HEK293 (cell line): ENCODE results near the gene EFCAB5.

Experiments
- CTCF ChIA-PET: fragments of 350-600 bp; formaldehyde crosslinking; extraction: SDS; loops from one replicate; lab custom pipeline; 2021; ENCODE audit warnings: antibody characterized with exemption; lab: Yijun Ruan, JAX
- POLR2A ChIA-PET: fragments of 300-600 bp; formaldehyde crosslinking; extraction: SDS; loops from one replicate; lab custom pipeline; 2020; ENCODE audit warnings: antibody characterized with exemption, inconsistent platforms; lab: Yijun Ruan, JAX
- H3K27ac ChIP-seq: fragments of 200-500 bp; sonication (Bioruptor generic); 2 replicates; pipeline ENCODE4 v1.5.1; 2014; ENCODE audit warnings: low read depth, low read length, control low read depth, inconsistent platforms; ENCODE audit errors: extremely low read depth
- H3K36me3 ChIP-seq, 2 experiments: fragments of 200-500 bp in 1 of 2; sonication (Bioruptor generic) in 1 of 2; 1 replicate in 1 of 2; 2 replicates in 1 of 2; pipeline ENCODE4 v1.5.1; 2014 to 2017; ENCODE audit warnings: inconsistent platforms in 2 of 2, low read length in 2 of 2; ENCODE audit not compliant: control insufficient read depth in 2 of 2, insufficient read depth in 1 of 2
- H3K4me1 ChIP-seq: fragments of 200-500 bp; sonication (Bioruptor generic); 2 replicates; pipeline ENCODE4 v1.5.1; 2014; ENCODE audit warnings: mild to moderate bottlenecking, low read length, inconsistent platforms; ENCODE audit not compliant: control insufficient read depth, insufficient read depth
- H3K4me3 ChIP-seq: 2 replicates; pipeline ENCODE4 v1.5.1; 2011; ENCODE audit warnings: low read depth, mild to moderate bottlenecking, control low read depth, low read length, moderate library complexity
- H3K9me3 ChIP-seq: fragments of 200-500 bp; sonication (Bioruptor generic); 2 replicates; pipeline ENCODE4 v1.5.1; 2014; ENCODE audit warnings: low read depth, low read length, inconsistent platforms; ENCODE audit not compliant: control insufficient read depth, insufficient read depth
- CTCF ChIP-seq: fragments of 450-650 bp; formaldehyde crosslinking; IDR thresholded peaks from 2 replicates; pipeline ENCODE4 v1.5.1; 2016; ENCODE audit warnings: missing biosample characterization, missing genetic modification characterization
- EGR2 ChIP-seq: fragments of 450-650 bp; formaldehyde crosslinking; IDR thresholded peaks from 2 replicates; pipeline ENCODE4 v1.5.1; 2016; ENCODE audit warnings: low read depth, missing biosample characterization, missing genetic modification characterization
- HOXD13 ChIP-seq: sonication (generic); formaldehyde crosslinking; IDR thresholded peaks from 2 replicates; pipeline ENCODE4 v1.8.0; 2022; ENCODE audit warnings: missing genetic modification reagents, borderline replicate concordance
- MYNN ChIP-seq: fragments of 450-650 bp; formaldehyde crosslinking; IDR thresholded peaks from 2 replicates; pipeline ENCODE4 v1.5.1; 2016; ENCODE audit warnings: missing biosample characterization, missing genetic modification characterization, borderline replicate concordance
- MZF1 ChIP-seq: fragments of 450-650 bp; formaldehyde crosslinking; IDR thresholded peaks from 2 replicates; pipeline ENCODE4 v1.5.1; 2017; ENCODE audit warnings: missing biosample characterization, missing genetic modification characterization, borderline replicate concordance
- REPIN1 ChIP-seq: fragments of 450-650 bp; formaldehyde crosslinking; IDR thresholded peaks from 2 replicates; pipeline ENCODE4 v1.5.1; 2017; ENCODE audit warnings: missing biosample characterization, missing genetic modification characterization, low read depth
- SETDB1 ChIP-seq: IDR thresholded peaks from one replicate; pipeline ENCODE4 v1.6.1; 2017; ENCODE audit warnings: mild to moderate bottlenecking, low read length, moderate library complexity, mixed read lengths; ENCODE audit not compliant: insufficient read length
- TRIM28 ChIP-seq: IDR thresholded peaks from 2 replicates; pipeline ENCODE4 v1.6.1; 2011; ENCODE audit warnings: low read length, control low read depth, borderline replicate concordance
- ZBTB49 ChIP-seq: fragments of 450-650 bp; formaldehyde crosslinking; IDR thresholded peaks from 2 replicates; pipeline ENCODE4 v1.5.1; 2016; ENCODE audit warnings: missing biosample characterization, missing genetic modification characterization, low read depth
- ZBTB8A ChIP-seq: fragments of 450-650 bp; formaldehyde crosslinking; IDR thresholded peaks from 2 replicates; pipeline ENCODE4 v1.5.1; 2016; ENCODE audit warnings: missing biosample characterization, missing genetic modification characterization
- ZNF146 ChIP-seq: fragments of 450-650 bp; formaldehyde crosslinking; IDR thresholded peaks from 2 replicates; pipeline ENCODE4 v1.5.1; 2016; ENCODE audit warnings: missing biosample characterization, missing genetic modification characterization
- ZNF175 ChIP-seq: fragments of 450-650 bp; formaldehyde crosslinking; IDR thresholded peaks from 2 replicates; pipeline ENCODE4 v1.5.1; 2016; ENCODE audit warnings: missing biosample characterization, missing genetic modification characterization
- ZNF214 ChIP-seq: fragments of 450-650 bp; formaldehyde crosslinking; IDR thresholded peaks from 2 replicates; pipeline ENCODE4 v1.5.1; 2017; ENCODE audit warnings: missing biosample characterization, mild to moderate bottlenecking, missing genetic modification characterization, borderline replicate concordance
- ZNF221 ChIP-seq: fragments of 450-650 bp; formaldehyde crosslinking; IDR thresholded peaks from 2 replicates; pipeline ENCODE4 v1.5.1; 2017; ENCODE audit warnings: missing biosample characterization, missing genetic modification characterization, borderline replicate concordance
- ZNF350 ChIP-seq: fragments of 450-650 bp; formaldehyde crosslinking; IDR thresholded peaks from 2 replicates; pipeline ENCODE4 v1.5.0; 2017; ENCODE audit warnings: missing biosample characterization, mild to moderate bottlenecking, missing genetic modification characterization
- ZNF416 ChIP-seq: fragments of 450-650 bp; formaldehyde crosslinking; IDR thresholded peaks from 2 replicates; pipeline ENCODE4 v1.5.1; 2016; ENCODE audit warnings: missing biosample characterization, missing genetic modification characterization
- ZNF561 ChIP-seq: fragments of 450-650 bp; IDR thresholded peaks from 2 replicates; pipeline ENCODE4 v1.5.1; 2018; ENCODE audit warnings: missing biosample characterization, missing genetic modification characterization, borderline replicate concordance
- ZNF600 ChIP-seq: fragments of 450-650 bp; formaldehyde crosslinking; IDR thresholded peaks from 2 replicates; pipeline ENCODE4 v1.5.1; 2016; ENCODE audit warnings: missing biosample characterization, missing genetic modification characterization
- ZNF768 ChIP-seq: fragments of 450-650 bp; formaldehyde crosslinking; IDR thresholded peaks from 2 replicates; pipeline ENCODE4 v1.5.1; 2018; ENCODE audit warnings: missing biosample characterization, mild to moderate bottlenecking, missing genetic modification characterization
- ZSCAN23 ChIP-seq: fragments of 450-650 bp; formaldehyde crosslinking; IDR thresholded peaks from 2 replicates; pipeline ENCODE4 v1.5.1; 2016; ENCODE audit warnings: missing biosample characterization, missing genetic modification characterization
- ZSCAN30 ChIP-seq: fragments of 450-650 bp; IDR thresholded peaks from 2 replicates; pipeline ENCODE4 v1.5.1; 2018; ENCODE audit warnings: missing biosample characterization, mild to moderate bottlenecking, missing genetic modification characterization, moderate library complexity
- TF ChIP-seq, protein P1 (sequence below): fragments of 450-650 bp; formaldehyde crosslinking; IDR thresholded peaks from 2 replicates; pipeline ENCODE4 v1.5.1; 2016; ENCODE audit warnings: missing biosample characterization, missing genetic modification characterization, borderline replicate concordance
- TF ChIP-seq, protein P2 (sequence below): fragments of 450-650 bp; formaldehyde crosslinking; IDR thresholded peaks from 2 replicates; pipeline ENCODE4 v1.5.1; 2016; ENCODE audit warnings: missing biosample characterization, missing genetic modification characterization

The EFCAB5 gene

GRCh38 chr17:30064738-30065137 lies 123.3 kb downstream of the EFCAB5 start:
- H3K36me3 ChIP-seq = no peaks in the 10 kb centered on the region
- TF ChIP-seq, protein P1, sequence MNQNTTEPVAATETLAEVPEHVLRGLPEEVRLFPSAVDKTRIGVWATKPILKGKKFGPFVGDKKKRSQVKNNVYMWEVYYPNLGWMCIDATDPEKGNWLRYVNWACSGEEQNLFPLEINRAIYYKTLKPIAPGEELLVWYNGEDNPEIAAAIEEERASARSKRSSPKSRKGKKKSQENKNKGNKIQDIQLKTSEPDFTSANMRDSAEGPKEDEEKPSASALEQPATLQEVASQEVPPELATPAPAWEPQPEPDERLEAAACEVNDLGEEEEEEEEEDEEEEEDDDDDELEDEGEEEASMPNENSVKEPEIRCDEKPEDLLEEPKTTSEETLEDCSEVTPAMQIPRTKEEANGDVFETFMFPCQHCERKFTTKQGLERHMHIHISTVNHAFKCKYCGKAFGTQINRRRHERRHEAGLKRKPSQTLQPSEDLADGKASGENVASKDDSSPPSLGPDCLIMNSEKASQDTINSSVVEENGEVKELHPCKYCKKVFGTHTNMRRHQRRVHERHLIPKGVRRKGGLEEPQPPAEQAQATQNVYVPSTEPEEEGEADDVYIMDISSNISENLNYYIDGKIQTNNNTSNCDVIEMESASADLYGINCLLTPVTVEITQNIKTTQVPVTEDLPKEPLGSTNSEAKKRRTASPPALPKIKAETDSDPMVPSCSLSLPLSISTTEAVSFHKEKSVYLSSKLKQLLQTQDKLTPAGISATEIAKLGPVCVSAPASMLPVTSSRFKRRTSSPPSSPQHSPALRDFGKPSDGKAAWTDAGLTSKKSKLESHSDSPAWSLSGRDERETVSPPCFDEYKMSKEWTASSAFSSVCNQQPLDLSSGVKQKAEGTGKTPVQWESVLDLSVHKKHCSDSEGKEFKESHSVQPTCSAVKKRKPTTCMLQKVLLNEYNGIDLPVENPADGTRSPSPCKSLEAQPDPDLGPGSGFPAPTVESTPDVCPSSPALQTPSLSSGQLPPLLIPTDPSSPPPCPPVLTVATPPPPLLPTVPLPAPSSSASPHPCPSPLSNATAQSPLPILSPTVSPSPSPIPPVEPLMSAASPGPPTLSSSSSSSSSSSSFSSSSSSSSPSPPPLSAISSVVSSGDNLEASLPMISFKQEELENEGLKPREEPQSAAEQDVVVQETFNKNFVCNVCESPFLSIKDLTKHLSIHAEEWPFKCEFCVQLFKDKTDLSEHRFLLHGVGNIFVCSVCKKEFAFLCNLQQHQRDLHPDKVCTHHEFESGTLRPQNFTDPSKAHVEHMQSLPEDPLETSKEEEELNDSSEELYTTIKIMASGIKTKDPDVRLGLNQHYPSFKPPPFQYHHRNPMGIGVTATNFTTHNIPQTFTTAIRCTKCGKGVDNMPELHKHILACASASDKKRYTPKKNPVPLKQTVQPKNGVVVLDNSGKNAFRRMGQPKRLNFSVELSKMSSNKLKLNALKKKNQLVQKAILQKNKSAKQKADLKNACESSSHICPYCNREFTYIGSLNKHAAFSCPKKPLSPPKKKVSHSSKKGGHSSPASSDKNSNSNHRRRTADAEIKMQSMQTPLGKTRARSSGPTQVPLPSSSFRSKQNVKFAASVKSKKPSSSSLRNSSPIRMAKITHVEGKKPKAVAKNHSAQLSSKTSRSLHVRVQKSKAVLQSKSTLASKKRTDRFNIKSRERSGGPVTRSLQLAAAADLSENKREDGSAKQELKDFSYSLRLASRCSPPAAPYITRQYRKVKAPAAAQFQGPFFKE (tag by site-specific recombination) = no peak
- no peak for TF ChIP-seq ZNF600 (tag by site-specific recombination)
- TF ChIP-seq MZF1 (tag by site-specific recombination) = no peak
- no peak for TF ChIP-seq REPIN1 (tag by site-specific recombination)
- no peak for TF ChIP-seq ZBTB8A
- TF ChIP-seq, protein P2, sequence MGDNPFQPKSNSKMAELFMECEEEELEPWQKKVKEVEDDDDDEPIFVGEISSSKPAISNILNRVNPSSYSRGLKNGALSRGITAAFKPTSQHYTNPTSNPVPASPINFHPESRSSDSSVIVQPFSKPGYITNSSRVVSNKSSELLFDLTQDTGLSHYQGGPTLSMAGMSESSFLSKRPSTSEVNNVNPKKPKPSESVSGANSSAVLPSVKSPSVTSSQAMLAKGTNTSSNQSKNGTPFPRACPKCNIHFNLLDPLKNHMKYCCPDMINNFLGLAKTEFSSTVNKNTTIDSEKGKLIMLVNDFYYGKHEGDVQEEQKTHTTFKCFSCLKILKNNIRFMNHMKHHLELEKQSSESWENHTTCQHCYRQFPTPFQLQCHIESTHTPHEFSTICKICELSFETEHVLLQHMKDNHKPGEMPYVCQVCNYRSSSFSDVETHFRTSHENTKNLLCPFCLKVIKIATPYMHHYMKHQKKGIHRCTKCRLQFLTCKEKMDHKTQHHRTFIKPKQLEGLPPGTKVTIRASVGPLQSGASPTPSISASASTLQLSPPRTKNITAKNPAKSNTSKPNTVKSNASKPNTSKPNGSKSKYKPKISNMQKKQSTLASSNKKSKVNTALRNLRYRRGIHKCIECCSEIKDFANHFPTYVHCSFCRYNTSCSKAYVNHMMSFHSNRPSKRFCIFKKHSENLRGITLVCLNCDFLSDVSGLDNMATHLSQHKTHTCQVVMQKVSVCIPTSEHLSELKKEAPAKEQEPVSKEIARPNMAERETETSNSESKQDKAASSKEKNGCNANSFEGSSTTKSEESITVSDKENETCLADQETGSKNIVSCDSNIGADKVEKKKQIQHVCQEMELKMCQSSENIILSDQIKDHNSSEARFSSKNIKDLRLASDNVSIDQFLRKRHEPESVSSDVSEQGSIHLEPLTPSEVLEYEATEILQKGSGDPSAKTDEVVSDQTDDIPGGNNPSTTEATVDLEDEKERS (tag by site-specific recombination) = no peak
- 0 out of 2 replicates have a peak, but pooled peaks have one; percentile 77 for TF ChIP-seq TRIM28
- no peak for TF ChIP-seq ZNF416 (tag by site-specific recombination)
- TF ChIP-seq CTCF (tag by site-specific recombination) = no peak
- peak; percentile 99 for TF ChIP-seq SETDB1
- no peak for TF ChIP-seq MYNN (tag by site-specific recombination)
- no peak for TF ChIP-seq ZNF350 (tag by site-specific recombination)
- no peak for TF ChIP-seq ZSCAN23 (tag by site-specific recombination)
- TF ChIP-seq, all 188 proteins: peak for 2
- POLR2A ChIA-PET = no interaction called here
- CTCF ChIA-PET = interaction anchor here (1.0 kb wide), 1 partner anchor 426 kb away, joined by 3 read pairs; no protein-coding TSS in a partner anchor
- H3K27ac ChIP-seq = no peak overlapping the region
- H3K4me1 ChIP-seq = no peaks in the 10 kb centered on the region
- H3K4me3 ChIP-seq = no peak overlapping the region
- no peaks in the 10 kb centered on the region; the same call in 1 of the 2 replicates for H3K9me3 ChIP-seq

GRCh38 chr17:30068465-30068864 lies 127.0 kb downstream of the EFCAB5 start:
- Histone ChIP-seq H3K36me3 (no peaks in the 10 kb centered on the region), H3K4me3 (no peak overlapping the region), H3K4me1 (no peaks in the 10 kb centered on the region), H3K27ac (no peak overlapping the region), H3K9me3 (no peaks in the 10 kb centered on the region; the same call in 1 of the 2 replicates)
- CTCF ChIA-PET = interaction anchor here (0.6 to 1.6 kb wide), 2 partner anchors 24 to 27 kb away, joined by 4 to 5 read pairs; no protein-coding TSS in a partner anchor
- TF ChIP-seq HOXD13 (CRISPR knock-in tag) = no peak
- TF ChIP-seq ZSCAN30 (tag by site-specific recombination) = no peak
- no peak for TF ChIP-seq ZNF561 (tag by site-specific recombination)
- TF ChIP-seq ZNF175 = no peak
- no peak for TF ChIP-seq ZNF221 (tag by site-specific recombination)
- TF ChIP-seq ZNF146 (tag by site-specific recombination) = no peak
- TF ChIP-seq ZNF768 (tag by site-specific recombination) = no peak
- TF ChIP-seq ZNF214 = no peak
- no peak for TF ChIP-seq EGR2 (tag by site-specific recombination)
- TF ChIP-seq ZBTB49 = no peak
- POLR2A ChIA-PET = no interaction called here
